Fibroblast of skin of right quadriceps (primary cell): ENCODE results near the gene TCERG1L.
"Not testable (repeated sequence)": the region's sequence is repeated elsewhere in the genome, so short reads cannot be mapped to it uniquely, and the experiment has no call there.

Experiments used
- DNase-seq: peaks from one replicate; pipeline ENCODE4 v3.0.0-alpha.2; 2013

TCERG1L gene

GRCh38 chr10:131116216-131116990 is 195.1 kb downstream of the TCERG1L start:
- DNase-seq, result no peak

DNA sequence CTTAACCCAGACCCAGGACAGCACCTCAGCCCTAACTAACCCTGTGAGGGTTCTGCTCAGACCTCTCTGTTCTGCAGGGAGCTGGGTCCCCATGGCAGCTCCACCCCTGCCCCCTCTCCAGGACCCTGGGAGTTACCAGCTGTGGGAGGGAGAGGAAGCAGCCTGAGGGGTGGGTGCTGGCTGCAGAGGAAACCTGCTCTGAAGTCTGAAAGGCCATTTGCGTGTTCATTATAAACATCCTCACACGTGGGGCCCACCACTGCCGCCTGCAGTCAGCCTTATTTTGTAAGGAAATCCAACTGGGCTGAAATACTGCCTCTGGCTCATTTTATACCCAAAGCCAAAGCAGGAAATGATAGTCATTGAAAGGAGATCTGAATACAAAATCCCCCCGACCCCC is 195.7 kb downstream of the TCERG1L start:
- DNase-seq, result no peak

DNA sequence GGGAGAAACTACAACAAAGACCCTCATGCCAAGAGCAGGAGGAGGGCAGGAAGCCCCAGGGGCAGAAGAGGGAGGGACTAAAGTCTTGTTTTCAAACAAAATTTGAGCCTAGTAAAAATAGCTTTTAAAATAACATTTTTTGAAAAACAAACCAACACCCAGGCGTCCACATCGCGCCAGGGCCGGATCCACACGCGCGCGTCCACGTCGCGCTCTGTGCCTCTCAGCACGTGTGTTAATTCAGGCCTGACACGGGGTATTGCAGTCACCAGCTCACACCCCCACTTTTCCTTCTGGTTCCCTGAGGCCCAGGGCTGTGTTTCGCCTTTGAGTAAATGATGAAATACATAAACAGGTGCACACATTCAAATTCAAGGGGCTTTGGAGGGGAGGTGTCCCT is 196.2 kb downstream of the TCERG1L start:
- DNase-seq, result no peak

- DNase-seq, result no peak
Observed at GRCh38 chr10:131114846-131115245, 196.7 kb downstream of the TCERG1L start.

DNA sequence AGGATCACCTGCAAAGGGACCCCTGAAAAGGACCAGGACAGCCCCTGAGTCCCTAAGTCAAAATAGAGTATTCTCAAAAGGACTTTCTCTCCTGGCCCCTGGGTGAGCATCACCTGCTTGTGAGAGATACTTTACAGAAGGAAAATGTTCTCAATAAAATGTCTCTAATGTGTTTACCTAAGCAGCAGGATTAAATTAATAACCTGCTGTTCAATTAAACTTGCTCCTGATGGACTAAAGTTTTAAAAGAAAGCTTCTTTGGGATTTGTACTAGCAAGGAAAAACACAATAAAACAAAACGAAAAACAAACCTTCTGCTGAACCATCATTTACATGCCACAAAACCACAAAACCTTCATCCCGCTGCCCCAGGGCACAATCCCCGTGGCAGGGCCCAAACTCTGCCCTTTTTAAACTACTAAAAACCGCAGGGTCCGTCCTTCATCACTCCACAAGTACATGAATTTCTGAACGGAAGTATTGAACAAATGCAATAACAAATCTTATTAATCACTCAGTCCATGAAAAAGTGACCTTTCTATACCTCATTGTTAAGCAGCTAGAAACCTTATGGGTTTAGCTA is 197.7 kb downstream of the TCERG1L start:
- DNase-seq, result no peak

DNA sequence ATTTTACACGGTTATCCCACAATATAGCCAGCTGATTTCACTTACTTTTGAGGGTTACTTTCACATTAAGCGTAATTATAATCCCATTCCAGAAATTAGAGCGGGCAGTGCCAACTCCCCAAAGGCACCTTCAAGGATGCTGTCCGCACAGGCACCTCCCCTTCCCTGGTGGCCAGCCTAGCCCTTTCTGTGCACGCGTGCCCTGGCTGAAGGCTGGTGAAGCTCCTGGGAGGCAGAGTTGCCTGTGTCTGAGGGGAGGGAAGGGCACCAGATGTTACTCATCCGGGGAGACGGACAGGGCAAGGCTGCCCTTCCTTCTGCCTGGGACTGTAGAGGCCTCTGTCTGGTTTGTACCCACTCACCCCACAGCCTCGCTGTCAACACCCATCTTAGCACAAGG is 198.4 kb downstream of the TCERG1L start:
- DNase-seq, result no peak

GRCh38 chr10:131112691-131113090 is 198.8 kb downstream of the TCERG1L start:
- no peak for DNase-seq

DNA sequence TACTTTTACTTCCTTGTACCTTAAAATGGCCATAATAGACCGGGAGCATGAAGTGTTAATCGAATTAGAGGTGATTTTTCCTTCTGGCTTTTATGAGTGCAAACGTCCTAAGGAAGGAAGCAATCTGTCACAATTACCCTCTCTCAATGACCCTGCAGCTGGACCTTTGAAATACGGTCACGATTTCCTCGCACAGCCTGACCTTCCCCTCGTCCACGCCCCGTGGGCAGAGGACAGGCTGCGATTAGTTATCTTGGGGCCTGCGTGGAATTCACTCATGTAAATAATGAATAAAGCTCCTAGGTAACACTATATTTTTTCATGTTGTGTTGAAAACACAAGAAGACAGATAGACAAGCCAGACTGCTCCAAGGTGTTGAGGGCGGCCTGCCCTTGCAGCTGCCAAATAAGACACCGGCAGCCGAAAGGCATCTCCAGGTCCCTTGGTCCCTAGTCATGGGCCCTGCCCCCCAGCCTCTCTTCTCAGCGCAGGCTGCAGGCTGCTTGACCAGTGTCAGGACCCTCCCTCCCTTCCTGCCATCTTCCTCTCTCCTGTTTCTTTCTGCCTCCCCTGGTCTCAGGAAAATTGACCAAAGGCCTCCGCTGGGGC is 199.9 kb downstream of the TCERG1L start:
- DNase-seq, result no peak

DNA sequence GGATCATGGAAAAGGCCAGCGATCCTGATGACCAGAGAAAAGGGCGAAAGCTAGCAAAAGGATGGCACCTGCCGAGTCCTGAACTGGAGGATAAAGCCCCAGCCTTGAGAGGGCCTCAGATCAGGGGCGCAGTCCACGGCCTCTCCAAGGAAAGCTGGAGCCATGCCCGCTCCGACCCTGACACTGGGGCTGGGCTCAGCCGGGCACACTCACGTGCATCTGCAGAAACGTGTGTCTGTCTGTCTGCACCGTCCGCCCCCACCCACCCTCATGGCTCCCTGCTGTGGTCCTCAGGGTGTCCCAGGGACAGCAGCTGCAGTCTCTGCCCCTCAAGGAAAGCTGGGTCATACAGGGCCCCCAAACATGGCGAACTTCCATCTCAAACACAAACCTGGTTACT is 200.5 kb downstream of the TCERG1L start:
- DNase-seq, result no peak

- no peak for DNase-seq
Observed at GRCh38 chr10:131110241-131110783, 201.2 kb downstream of the TCERG1L start.

DNA sequence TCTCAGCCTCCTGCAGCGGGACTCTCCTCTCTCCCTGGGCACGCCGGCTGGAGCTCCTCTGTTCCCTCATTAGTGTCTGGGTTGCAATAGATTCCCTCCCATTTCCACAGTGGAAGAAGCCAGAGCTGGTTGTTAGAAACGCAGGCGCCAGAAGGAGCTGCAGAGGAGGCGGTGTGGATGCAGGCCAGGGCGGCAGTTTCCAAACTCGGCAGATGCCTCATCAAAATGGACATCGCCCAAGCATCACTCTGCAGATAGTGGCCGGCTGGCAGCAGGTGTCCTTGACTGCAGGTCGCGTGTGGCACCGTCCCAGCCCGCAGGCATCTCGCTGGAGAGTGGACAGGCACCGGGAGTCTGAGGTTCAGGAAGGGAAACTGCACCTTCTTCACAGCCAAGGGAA is 201.8 kb downstream of the TCERG1L start:
- DNase-seq, result no peak

DNA sequence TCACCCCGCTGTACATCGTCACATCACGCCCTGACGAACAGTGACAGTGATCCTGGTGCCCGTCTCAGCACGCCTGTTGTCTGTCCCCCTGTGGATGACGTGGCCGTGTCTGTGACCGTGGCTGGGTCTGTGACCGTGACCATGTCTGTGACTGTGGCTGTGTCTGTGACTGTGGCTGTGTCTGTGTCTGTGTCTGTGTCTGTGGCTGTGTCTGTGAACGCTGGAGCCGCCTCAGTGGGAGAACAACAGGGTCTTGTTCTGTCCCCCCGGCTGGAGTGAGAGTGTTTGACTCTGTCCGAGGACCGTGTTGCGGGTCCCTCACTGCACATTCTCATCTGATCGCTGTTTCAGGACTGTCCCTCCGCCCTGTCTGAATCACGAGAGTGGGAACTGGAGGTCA is 202.2 kb downstream of the TCERG1L start:
- no peak for DNase-seq

DNA sequence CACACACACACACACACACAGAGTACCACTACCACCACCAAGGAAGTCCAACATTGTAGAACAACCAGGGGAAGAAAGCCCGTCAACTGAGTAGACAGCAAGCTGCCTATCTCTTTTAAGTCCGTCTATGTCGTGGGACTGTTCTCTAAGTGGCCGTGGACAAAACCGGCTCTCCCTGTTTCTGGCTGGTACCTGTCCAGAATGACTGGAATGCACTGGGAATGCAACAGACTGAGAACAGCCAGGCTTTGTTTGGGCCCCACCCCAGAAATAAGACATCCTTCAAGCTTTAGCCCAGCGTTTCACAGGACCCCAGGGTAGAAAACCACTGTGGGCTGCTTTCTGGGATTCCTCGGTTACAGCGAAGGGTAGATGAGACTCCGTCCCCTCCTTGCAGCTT is 203.6 kb downstream of the TCERG1L start:
- DNase-seq, result no peak

DNA sequence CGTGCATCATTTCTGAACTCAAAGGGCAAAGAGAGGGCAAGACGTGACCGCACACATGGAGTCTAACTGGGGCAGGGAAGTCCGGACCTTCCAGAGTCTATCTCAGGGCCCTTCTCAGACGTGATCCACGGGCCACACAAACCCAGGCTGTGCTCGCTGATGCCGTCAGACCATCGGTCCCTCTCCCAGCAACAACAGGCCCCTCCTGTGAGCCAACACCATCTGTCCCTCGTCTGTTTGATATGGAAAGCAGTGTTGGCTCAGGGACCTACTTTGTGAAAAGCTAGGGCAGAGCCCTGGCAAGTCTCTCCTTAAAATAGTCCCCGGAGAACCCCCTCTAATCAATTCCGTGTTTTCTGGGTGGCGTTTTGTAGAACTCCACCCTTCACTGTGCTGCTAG is 208.8 kb downstream of the TCERG1L start:
- no peak for DNase-seq

- no peak for DNase-seq
Observed at GRCh38 chr10:131102147-131102546, 209.4 kb downstream of the TCERG1L start.

- DNase-seq, result not testable (repeated sequence)
Observed at GRCh38 chr10:131100418-131101410, 210.8 kb downstream of the TCERG1L start.

DNA sequence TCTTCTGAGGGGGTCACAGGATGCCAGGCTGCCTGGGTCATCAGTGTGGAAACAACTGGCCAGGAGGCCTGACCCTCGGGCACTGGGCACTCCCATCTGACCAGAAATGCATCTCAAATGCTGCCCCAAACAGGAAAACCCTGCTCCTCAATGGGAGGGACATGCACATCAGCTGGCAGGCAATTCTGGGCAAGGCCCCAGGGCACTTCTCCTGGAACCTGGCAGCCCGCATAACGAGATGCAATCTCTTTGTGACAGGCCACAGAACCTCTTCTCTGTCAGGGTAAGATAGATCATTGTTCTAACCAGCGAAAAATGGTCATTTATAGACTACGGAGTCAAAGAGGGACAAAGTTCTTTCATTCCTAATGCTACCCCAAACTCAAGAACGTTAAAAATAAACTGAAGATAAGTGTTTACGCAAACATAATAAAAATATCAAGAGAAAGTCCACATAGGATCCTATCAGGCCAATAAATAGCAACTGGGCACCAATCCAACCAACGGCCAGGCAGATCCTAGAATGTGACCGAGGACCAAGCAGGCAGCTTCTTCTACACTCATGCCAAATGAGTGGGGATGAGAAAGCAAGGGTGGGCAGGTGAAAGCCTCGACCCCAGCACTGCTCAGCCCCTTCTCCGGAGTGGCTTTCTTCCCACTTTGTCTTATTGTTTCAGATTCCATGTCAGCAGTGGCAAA is 212.3 kb downstream of the TCERG1L start:
- DNase-seq, result no peak

GRCh38 chr10:131098416-131098952 is 213.0 kb downstream of the TCERG1L start:
- DNase-seq, result no peak

DNA sequence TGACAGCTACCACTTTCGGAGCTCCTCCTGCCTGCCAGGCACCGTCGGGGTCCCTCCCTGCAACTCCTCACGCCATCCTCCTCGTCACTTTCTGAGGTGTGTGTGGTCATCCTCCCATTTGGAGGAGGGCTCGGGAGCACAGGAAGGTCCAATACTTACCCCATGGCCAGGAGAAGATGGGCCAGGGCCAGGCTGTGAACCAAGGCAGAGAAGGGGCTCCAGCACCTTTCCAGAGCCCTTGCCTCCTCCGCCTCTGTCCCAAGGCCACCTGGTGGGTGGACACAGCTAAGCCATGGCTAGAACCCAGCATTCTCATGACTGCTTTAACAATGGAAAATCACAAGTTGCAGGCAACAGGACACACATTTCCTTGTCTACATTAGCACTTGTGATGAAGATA is 215.5 kb downstream of the TCERG1L start:
- DNase-seq, result no peak

DNA sequence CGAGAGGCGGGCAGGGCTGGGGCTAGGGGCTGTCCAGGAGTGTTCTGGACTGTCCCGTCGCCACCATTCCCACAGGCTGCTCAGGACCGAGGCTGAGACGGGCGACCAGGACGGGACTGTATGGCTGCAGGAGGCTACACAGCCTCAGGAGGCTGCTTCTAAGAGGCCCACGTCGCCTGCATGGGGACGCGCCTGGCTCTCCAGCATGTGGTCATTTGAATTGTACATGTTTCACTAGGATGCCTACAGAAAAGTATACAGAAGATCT is 216.3 kb downstream of the TCERG1L start:
- DNase-seq, result no peak

DNA sequence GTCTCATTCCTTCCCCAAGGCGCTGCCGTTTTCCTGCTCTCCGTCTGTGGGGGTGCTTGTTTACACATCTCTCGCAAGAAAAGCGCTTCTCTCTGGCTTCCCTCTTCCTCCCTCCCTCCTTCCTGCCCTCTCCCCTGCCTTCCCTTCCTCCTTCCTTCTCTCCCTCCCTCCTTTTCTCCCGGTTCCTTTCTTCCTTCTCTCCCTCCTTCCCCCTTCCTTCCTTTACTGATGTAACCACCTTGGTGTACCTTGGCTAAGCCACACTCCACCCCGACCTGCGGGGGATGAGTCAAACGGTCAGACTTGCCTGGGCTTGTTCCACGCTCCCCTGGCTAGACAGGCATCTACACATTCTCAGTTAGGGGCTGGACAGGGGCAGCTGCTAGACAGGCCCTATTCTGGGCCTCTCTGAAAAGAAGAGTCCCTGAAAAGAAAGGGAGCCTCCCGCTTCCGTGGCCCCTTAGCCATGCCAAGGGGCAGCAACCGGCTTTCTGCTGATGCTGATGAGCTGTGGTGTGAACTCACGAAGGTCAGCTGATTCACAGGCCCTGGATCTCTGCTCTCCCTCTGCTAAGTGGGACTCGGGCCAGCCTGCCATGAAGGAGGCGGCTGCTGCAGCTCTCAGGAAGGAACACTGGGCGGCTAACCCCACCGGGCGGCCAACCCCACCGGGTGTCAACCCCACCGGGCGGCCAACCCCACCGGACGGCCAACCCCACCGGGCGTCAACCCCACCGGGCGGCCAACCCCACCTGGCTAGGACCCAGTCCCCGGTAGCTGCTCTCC is 216.8 kb downstream of the TCERG1L start:
- no peak for DNase-seq
